ENCODE results near the gene CACNB4. TPM values are rescaled to one million over a fixed set of nuclear protein-coding genes. Genes with fewer than 3 reads are reported as not detected.
"Not testable (repeated sequence)": the region's sequence is repeated elsewhere in the genome, so short reads cannot be mapped to it uniquely, and the experiment has no call there.

Gene CACNB4
- total RNA-seq, 2 experiments from 2014 or later = 0.36 to 0.71 TPM

DNA sequence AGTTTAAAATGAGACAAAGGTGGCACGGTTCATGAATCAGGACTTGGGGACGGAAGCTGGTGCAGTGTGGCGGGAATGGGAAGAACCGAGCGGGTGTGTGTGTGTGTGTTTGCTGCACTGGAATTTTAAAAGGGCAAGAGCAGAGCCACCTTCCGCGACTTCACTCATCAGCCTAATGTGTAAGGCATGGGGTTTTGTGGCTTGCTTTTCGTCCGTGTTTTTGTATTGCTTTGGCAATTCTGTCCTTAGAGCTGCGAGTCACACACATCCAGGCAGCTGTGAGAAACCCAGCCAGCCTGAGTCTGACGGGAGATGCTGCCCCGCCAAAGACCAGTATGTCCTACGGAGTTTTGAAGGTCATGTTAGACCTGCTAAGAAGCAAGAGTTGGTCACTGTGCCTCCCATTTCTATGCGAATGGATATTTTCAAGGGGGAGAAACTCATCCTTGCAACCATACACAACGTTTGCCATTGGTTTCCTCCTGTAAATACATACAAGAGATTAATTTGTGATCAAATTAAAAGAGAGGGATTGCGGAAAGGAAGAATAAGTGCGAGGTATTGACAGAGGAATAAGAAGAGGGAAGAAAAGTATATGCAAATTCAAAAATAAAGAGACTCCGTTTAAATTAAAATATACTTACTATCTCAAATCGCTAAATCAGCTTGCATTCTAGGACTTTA lies 665 bp upstream of the CACNB4 start:
- H3K27me3 Mint-ChIP-seq = peaks cover 52% of the 10 kb centered on the region
- DNase-seq (no peak), ATAC-seq (ENCODE audit: low read depth) (no peak)
- peak overlapping the region; percentile 80 for H3K4me3 Mint-ChIP-seq
- H3K4me1 Mint-ChIP-seq = peaks cover 12% of the 10 kb centered on the region
- H3K27ac Mint-ChIP-seq = no peak overlapping the region
- POLR2A ChIA-PET = no interaction called here
- no peaks in the 10 kb centered on the region for H3K9me3 Mint-ChIP-seq
- H3K36me3 Mint-ChIP-seq = no peaks in the 10 kb centered on the region

DNA sequence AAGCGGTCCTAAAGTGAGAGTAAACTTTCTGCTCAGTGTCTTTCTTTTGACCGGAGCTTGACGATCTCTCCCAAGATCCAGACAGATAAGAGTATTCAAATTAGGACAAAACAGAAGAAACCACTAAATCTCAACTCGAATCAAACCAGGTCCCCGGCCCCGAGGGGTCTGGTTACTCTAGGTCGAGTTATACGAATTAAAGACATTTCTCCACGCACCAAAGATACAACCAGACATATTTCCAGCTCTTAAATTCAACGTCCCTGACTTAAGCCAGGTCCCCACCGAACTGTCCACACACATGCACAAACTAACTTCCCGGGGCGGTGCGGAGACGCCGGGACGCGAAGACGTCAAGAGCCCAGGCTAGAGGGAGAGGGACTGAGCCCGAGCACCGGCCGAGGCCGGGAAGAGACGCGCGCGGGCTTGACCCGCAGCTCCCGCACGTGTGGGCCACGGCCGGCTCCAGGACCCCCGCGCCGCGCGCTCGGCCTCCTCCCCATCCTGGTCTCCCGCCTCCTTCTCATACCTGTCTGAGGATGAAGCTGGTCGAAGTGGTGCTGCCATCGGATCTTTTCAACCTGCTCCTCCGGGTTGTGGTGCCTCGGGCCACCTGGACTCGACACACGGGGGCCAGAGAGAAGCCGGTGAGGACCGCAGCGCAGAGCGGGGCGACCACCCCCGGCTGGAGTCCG lies 896 bp downstream of the CACNB4 start:
- POLR2A ChIA-PET = no interaction called here
- DNase-seq (peak; percentile 34), ATAC-seq (ENCODE audit: low read depth) (peak; percentile 38)
- Mint-ChIP-seq H3K4me1 (peaks cover 12% of the 10 kb centered on the region), H3K4me3 (peak overlapping the region; percentile 80), H3K27me3 (peaks cover 61% of the 10 kb centered on the region), H3K36me3 (no peaks in the 10 kb centered on the region), H3K27ac (no peak overlapping the region), H3K9me3 (no peaks in the 10 kb centered on the region)

DNA sequence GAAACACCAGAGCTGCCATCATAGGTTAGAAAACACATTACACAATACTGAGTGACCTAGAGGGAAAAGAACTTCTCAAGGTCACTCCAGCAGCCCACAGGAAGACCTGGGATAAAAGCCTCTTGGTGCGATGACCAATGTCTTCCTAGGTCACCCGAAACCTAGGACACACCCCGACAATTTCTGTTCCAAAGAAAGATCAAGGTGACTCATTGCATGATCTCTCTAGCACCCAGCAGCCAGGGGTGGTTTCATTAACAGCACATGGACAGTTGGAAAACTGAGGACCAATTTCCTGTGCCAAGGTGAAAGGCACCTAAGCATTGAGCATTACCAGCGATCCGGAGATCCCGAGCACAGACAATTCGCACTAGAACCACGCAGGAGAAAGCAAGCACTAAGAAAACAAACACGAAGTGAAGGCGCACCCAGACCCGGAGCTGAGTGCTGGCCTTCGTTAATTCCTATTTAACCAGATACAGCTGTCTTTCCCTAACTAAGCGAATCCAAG lies 1.5 kb downstream of the CACNB4 start:
- DNase-seq (no peak), ATAC-seq (ENCODE audit: low read depth) (no peak)
- no peaks in the 10 kb centered on the region for H3K36me3 Mint-ChIP-seq
- H3K9me3 Mint-ChIP-seq = no peaks in the 10 kb centered on the region
- no peak overlapping the region for H3K27ac Mint-ChIP-seq
- POLR2A ChIA-PET = no interaction called here
- peak overlapping the region; percentile 80 for H3K4me3 Mint-ChIP-seq
- H3K27me3 Mint-ChIP-seq = peaks cover 56% of the 10 kb centered on the region
- peaks cover 12% of the 10 kb centered on the region for H3K4me1 Mint-ChIP-seq

DNA sequence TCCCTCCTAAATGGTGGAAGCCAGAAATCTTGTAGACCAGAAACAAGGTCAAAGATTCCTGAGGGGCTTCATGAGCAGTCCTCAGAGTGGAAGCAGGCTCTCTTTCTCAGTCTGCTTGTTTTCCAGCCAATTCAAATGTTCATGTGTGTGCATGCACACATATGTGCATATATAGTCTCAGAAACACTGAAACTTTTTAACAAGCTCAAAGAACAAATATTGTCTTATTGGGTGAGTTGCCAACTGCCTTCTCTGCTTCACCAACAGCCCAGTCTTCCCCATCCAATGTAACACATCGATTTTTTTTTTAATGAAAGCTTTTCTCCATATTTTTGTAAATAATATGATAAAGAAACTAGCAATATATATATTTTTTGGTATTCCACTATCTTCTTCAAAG lies 3.7 kb downstream of the CACNB4 start:
- Mint-ChIP-seq H3K27ac (no peak overlapping the region), H3K4me3 (no peak overlapping the region), H3K36me3 (no peaks in the 10 kb centered on the region), H3K4me1 (peaks cover 12% of the 10 kb centered on the region), H3K9me3 (no peaks in the 10 kb centered on the region), H3K27me3 (peaks cover 51% of the 10 kb centered on the region)
- POLR2A ChIA-PET = no interaction called here
- ATAC-seq (ENCODE audit: low read depth) (no peak), DNase-seq (no peak)

DNA sequence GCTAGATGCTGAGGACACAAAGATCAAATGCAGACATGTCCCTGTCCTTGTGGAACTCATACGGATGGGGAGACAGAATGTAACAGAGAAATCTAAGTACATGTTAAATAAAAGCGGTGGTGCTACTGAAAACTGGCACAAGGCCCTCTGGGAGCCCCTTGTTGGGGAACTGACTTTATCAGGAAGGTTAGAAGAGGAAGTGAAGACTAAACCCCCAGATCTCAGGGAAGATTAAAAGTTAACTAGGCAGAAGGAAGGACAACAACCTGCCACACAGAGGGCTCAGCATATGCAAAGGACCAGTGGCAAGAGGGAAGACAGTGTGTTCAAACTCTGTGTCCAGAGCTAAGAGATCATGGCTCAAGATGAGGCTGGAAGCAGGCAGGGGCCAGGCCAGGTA lies 4.8 kb downstream of the CACNB4 start:
- no peak for DNase-seq
- Mint-ChIP-seq H3K9me3 (no peaks in the 10 kb centered on the region), H3K4me1 (peaks cover 8% of the 10 kb centered on the region), H3K36me3 (no peaks in the 10 kb centered on the region), H3K4me3 (no peak overlapping the region), H3K27ac (no peak overlapping the region), H3K27me3 (peaks cover 46% of the 10 kb centered on the region)
- ATAC-seq (ENCODE audit: low read depth) = no peak
- POLR2A ChIA-PET = no interaction called here

DNA sequence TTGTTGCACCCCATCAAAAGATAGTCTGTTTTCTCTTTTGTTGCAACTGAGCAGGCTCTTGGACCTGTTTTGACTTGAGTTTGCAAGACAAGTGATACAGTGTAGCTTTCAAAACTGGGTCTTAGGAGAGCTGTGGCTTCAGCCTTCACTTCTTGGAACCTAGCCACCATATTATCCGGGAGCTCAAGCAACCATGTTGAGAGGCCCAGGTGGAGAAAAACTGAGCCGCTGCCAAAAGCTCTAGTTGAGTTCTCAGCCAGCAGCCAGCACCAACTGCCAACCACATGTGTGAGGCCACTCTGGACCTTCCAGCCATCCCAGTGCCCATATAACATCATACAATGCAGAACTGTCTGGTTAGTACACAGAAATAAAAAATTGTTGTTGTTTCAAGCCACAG lies 5.4 kb downstream of the CACNB4 start:
- Mint-ChIP-seq H3K36me3 (no peaks in the 10 kb centered on the region), H3K27me3 (peaks cover 46% of the 10 kb centered on the region), H3K4me3 (no peak overlapping the region), H3K4me1 (peaks cover 10% of the 10 kb centered on the region), H3K27ac (no peak overlapping the region), H3K9me3 (no peaks in the 10 kb centered on the region)
- ATAC-seq (ENCODE audit: low read depth) (no peak), DNase-seq (no peak)
- POLR2A ChIA-PET = no interaction called here

DNA sequence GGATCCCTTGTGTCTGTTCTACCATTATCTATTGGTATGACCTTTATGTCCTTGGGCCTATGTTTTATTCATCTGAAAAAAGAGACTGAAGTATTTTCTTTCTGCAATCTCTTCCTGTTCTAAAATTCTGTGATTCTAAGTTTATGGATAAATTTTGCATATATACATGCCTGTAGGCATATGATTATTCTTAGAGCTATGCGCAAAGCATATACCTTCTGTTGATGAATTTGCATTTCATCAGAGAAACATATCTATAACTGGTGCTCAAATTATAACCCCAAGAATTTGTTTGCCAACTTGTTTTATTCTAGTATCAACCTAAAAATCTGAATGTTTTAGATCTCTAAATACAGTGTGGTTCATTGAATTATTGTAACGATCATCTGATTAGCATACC lies 6.7 kb downstream of the CACNB4 start:
- no peaks in the 10 kb centered on the region for H3K9me3 Mint-ChIP-seq
- H3K4me1 Mint-ChIP-seq = peaks cover 4% of the 10 kb centered on the region
- POLR2A ChIA-PET = no interaction called here
- DNase-seq (no peak), ATAC-seq (ENCODE audit: low read depth) (no peak)
- peaks cover 42% of the 10 kb centered on the region for H3K27me3 Mint-ChIP-seq
- H3K27ac Mint-ChIP-seq = no peak overlapping the region
- H3K36me3 Mint-ChIP-seq = no peaks in the 10 kb centered on the region
- H3K4me3 Mint-ChIP-seq = no peak overlapping the region

DNA sequence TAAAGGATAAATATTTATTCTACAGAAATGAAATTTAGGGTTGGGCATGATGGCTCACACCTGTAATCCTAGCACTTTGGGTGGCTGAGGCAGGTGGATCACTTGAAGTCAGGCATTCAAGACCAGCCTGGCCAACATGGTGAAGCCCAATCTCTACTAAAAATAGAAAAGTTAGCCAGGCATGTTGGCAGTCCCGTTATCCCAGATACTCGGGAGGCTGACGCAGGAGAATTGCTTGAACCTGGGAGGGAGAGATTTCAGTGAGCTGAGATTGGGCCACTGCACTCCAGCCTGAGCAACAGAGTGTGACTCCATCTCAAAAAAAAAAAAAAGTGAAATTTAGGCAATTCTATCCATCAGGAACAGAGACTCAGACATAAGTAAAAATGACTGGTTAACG lies 8.1 kb downstream of the CACNB4 start:
- H3K36me3 Mint-ChIP-seq; H3K4me1 Mint-ChIP-seq; DNase-seq; POLR2A ChIA-PET; H3K27ac Mint-ChIP-seq; H3K9me3 Mint-ChIP-seq; H3K4me3 Mint-ChIP-seq; ATAC-seq (ENCODE audit: low read depth): not testable (repeated sequence)
- H3K27me3 Mint-ChIP-seq = peaks cover 29% of the 10 kb centered on the region

DNA sequence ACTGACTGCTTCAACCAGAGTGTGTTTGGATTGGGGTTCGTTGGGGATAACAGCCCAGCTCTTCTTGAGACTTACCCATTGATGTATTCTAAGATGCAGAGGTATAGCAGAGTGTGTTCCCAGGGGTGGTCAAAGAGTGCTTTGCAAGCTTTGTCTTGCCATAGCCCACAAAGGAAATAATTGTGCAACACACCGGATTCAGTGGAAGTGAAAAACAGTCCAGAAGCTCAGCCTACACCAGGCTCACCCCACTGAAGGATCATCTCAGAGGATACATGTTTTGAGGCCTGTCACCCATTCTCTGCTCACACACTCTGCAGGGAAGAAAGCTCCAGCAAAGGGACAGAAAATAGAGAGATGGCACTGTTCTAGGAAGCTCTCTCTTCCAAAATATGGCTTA lies 9.6 kb downstream of the CACNB4 start:
- ATAC-seq (ENCODE audit: low read depth) = no peak

DNA sequence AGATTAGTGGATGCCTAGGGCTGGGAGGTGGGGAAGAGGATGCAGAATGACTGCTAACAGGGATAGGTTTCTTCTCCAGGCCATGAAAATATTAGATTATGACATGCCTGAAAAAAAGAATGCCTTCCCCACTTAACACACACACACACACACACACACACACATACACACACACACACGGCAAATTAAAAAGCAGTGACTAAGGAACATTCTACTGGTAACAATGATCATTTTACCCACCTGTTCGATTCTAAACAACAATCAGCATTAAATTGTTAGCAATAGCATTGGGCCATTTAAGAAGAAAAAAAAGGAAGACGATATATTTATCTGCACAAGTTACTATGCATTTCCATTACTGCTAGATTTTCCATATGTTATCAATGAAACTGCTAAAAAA lies 10.8 kb downstream of the CACNB4 start:
- peaks cover 13% of the 10 kb centered on the region for H3K27me3 Mint-ChIP-seq
- ATAC-seq (ENCODE audit: low read depth) (no peak), DNase-seq (no peak)
- H3K27ac Mint-ChIP-seq = no peak overlapping the region
- H3K9me3 Mint-ChIP-seq = no peaks in the 10 kb centered on the region
- H3K4me1 Mint-ChIP-seq = peaks cover 4% of the 10 kb centered on the region
- H3K4me3 Mint-ChIP-seq = no peak overlapping the region
- POLR2A ChIA-PET = no interaction called here
- no peaks in the 10 kb centered on the region for H3K36me3 Mint-ChIP-seq

More for the DNA sequence above, 9.6 kb downstream of the CACNB4 start:
- Mint-ChIP-seq H3K9me3 (no peaks in the 10 kb centered on the region), H3K36me3 (no peaks in the 10 kb centered on the region), H3K27me3 (peaks cover 20% of the 10 kb centered on the region), H3K4me3 (no peak overlapping the region), H3K4me1 (peaks cover 4% of the 10 kb centered on the region), H3K27ac (no peak overlapping the region)
- no peak for DNase-seq
- POLR2A ChIA-PET = no interaction called here

DNA sequence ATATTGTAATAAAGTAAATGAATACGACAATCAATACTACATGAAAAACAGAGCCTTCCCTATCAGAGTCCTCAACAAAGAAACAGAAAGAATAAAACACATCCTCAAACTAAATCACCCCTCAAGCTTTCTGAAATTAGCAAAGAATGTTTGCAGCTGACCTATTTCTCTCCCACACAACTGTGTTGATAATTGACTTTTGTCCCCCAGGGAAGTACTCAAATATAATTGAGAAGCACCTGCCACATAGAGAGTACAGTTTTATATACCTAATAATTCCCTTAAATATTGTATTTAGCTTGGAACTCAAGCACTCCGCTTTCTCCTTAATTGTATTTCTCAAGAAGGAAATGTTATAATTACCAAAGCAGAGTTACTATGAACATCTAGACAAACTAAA lies 12.6 kb downstream of the CACNB4 start:
- POLR2A ChIA-PET = no interaction called here
- ATAC-seq (ENCODE audit: low read depth) (no peak), DNase-seq (no peak)
- H3K4me3 Mint-ChIP-seq = no peak overlapping the region
- H3K4me1 Mint-ChIP-seq = peaks cover 4% of the 10 kb centered on the region
- no peaks in the 10 kb centered on the region for H3K36me3 Mint-ChIP-seq
- no peaks in the 10 kb centered on the region for H3K9me3 Mint-ChIP-seq
- H3K27me3 Mint-ChIP-seq = peaks cover 13% of the 10 kb centered on the region
- no peak overlapping the region for H3K27ac Mint-ChIP-seq

DNA sequence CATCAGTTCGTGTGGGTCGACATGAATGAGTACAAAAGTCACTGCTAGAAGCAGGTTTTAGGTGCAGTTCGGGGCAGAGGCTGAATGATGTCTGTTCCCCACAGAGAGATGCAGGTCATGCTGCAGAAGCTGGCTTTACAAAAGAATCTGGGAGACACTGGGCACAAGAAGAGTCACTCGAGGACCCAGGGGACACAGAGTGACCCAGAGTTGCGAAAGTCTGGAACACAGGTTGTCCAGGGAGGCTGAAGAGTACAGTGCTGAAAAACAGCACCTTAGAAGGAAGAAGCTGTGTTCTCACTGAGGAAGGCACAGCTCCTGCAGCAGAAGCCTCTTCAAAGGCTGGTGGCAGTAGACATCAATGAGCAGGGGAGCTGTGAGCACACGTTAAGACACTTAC lies 14.8 kb downstream of the CACNB4 start:
- no peak overlapping the region for H3K27ac Mint-ChIP-seq
- POLR2A ChIA-PET = no interaction called here
- no peaks in the 10 kb centered on the region for H3K36me3 Mint-ChIP-seq
- DNase-seq (no peak), ATAC-seq (ENCODE audit: low read depth) (no peak)
- H3K27me3 Mint-ChIP-seq = peaks cover 7% of the 10 kb centered on the region
- no peak overlapping the region for H3K4me3 Mint-ChIP-seq
- H3K9me3 Mint-ChIP-seq = no peaks in the 10 kb centered on the region
- peaks cover 2% of the 10 kb centered on the region for H3K4me1 Mint-ChIP-seq

DNA sequence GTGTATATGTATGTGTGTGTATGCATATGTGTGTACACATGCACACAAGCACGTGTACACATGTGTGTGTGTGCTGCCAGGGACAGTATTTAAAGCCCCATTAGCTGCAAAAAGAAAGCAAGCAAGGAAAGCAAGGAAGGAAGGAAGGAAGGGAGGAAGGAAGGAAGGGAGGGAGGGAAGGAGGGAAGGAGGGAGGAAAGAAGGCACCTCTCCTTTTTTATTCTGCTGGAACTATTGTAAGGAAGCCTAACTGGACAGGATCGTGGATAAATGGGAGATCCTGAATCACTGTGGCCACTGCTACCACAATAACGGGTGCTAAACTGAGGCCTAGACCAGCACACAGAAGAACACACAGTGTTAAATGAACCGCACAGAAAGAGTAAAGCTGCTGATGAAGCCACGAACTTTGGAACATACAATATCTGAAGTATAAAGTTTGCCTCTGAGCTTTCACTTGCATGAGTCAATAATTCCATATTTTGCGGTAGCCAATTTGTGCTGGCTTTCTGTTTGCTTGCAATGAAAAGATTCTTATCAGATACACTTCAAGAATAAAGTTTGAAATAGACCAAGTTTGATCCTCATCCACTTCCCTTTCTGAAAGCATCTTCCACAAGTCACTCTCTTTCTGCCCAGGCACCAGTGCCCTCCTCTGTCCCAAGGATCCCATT lies 15.5 kb downstream of the CACNB4 start:
- no peaks in the 10 kb centered on the region for H3K4me1 Mint-ChIP-seq
- H3K27ac Mint-ChIP-seq = no peak overlapping the region
- POLR2A ChIA-PET = no interaction called here
- no peak for ATAC-seq (ENCODE audit: low read depth)
- DNase-seq = no peak
- no peak overlapping the region for H3K4me3 Mint-ChIP-seq
- H3K36me3 Mint-ChIP-seq = no peaks in the 10 kb centered on the region
- H3K9me3 Mint-ChIP-seq = no peaks in the 10 kb centered on the region
- H3K27me3 Mint-ChIP-seq = peaks cover 4% of the 10 kb centered on the region

DNA sequence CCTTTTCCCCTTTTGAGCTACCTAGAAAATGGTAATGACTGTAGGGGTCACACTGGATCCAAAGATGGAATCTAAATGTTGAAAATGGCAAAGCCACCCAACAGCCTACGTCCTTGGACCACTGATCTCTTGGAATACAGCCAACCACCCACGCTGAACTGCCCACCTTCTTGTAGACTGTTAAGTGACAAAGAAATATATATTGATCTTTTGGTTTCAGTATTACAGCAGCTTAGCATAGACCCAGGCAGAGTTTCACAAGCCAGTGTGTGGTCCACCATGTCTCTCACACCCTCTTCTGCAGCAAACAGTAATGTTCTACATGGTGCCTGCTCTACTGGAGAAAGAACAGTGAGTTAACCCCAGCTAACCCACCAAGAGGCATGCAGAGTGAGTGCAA lies 20.2 kb downstream of the CACNB4 start:
- Mint-ChIP-seq H3K4me3 (no peak overlapping the region), H3K4me1 (no peaks in the 10 kb centered on the region), H3K27ac (no peak overlapping the region), H3K27me3 (no peaks in the 10 kb centered on the region), H3K36me3 (no peaks in the 10 kb centered on the region), H3K9me3 (no peaks in the 10 kb centered on the region)
- POLR2A ChIA-PET = no interaction called here
- DNase-seq (no peak), ATAC-seq (ENCODE audit: low read depth) (no peak)

Measured in activated naive CD8-positive, alpha-beta T cell treated with anti-CD3 and anti-CD28 coated beads, Interleukin-2, amount 10 ng/mL, durations not matched to agents 7 days and 5 days (primary cell).